ENCODE results near the gene C11orf68. TPM values are rescaled to one million over a fixed set of nuclear protein-coding genes. Genes with fewer than 3 reads are reported as not detected.
"Not testable (repeated sequence)": the region's sequence is repeated elsewhere in the genome, so short reads cannot be mapped to it uniquely, and the experiment has no call there.

C11orf68 gene
- total and polyA plus RNA-seq, 2 donors (not counting 1 experiment from before 2014, with no cell fraction given): 34.9 to 50.6 TPM

DNA sequence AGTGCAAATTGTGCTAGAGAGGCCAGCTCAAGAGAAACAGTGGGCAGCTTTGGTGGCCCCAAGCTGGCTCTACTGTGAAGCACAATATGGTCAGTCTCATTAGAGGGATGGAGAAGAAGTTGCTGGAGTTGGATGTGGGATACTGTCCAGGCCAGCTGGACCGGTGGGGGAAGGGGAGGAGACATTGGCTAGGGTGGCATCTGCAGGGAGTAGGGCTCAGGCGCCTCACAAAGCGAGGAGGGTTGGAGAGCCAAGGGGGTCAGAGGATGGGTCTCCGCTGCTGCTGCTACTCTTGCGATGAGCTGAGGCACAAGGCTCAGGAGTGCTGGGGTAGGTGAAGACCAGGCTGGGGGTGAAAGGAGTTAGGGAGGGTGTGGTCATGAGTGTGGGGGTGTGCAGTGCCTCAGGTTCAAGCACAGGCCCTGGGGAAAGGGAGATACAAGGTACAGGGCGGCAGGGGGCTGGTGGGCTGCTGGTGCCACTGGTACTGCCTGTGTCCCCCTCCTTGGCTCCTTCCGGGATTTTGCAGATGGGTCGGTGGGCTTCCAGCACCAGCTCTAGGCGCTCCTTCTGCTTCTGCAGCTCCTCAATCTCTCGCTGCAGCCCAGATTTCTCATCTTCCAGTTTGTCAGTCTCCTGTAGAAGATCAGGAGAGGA lies 26.1 kb downstream of the C11orf68 start:
- Histone ChIP-seq H3K4me2 (replicated peaks; ENCODE audit: low read depth, low read length, poor library complexity, severe bottlenecking) (peak overlapping the region; percentile 99), H3K27me3 (replicated peaks in 1 of 4; ENCODE audit: control extremely low read depth in 1 of 4, control insufficient read depth in 3 of 4, insufficient read depth in 4 of 4, low read length in 3 of 4) (no peaks in the 10 kb centered on the region), H2AFZ (ENCODE audit: insufficient read depth, low read depth, low read length, poor library complexity, severe bottlenecking) (no peak overlapping the region), H3K36me3 (replicated peaks in 1 of 2; ENCODE audit: control extremely low read depth in 1 of 2, control insufficient read depth in 1 of 2, extremely low read depth in 1 of 2, insufficient read depth in 2 of 2, low read length in 1 of 2) (no peaks in the 10 kb centered on the region), H3K4me3 (ENCODE audit: control extremely low read depth in 1 of 5, extremely low read depth in 1 of 5, insufficient read depth in 1 of 5, low read depth in 2 of 5, low read length in 4 of 5) (peak overlapping the region in 1 of 5 experiments; percentile 49), H3K9ac (ENCODE audit: low read length) (peak overlapping the region; percentile 54), H3K27ac (ENCODE audit: low read length in 2 of 2) (peak overlapping the region in 1 of 2 donors; percentile 85), H3K79me2 (ENCODE audit: control insufficient read depth, insufficient read depth, low read length) (peaks cover 21% of the 10 kb centered on the region), H3K4me1 (ENCODE audit: control insufficient read depth in 2 of 2, insufficient read depth in 2 of 2, low read length in 2 of 2) (peaks cover 47 to 56% of the 10 kb centered on the region in 2 donors), H4K20me1 (ENCODE audit: control insufficient read depth, insufficient read depth, low read length, poor library complexity, severe bottlenecking) (peaks cover 21% of the 10 kb centered on the region), H3K9me3 (ENCODE audit: control extremely low read depth in 1 of 3, control insufficient read depth in 2 of 3, insufficient read depth in 1 of 3, low read length in 2 of 3) (no peaks in the 10 kb centered on the region)
- WGBS (ENCODE audit: insufficient coverage): 68% methylated on average over 9 of the region's 10 CpGs
- intact Hi-C loops (cut with micrococcal nuclease): no loop called here
- no peaks in the 10 kb centered on the region for H3K9me3 Mint-ChIP-seq (ENCODE audit: insufficient read depth)
- peaks cover 51% of the 10 kb centered on the region for H3K4me1 Mint-ChIP-seq
- peak; percentile 28 for DNase-seq
- CTCF ChIA-PET: interaction anchor here (0.8 to 15.5 kb wide), 3 partner anchors 8 to 38 kb away, joined by 4 to 244 read pairs (median 44); partner anchors contain the start of genes CFL1 and MUS81
- POLR2A ChIA-PET: interaction anchor here (0.7 to 6.2 kb wide), 5 partner anchors 25 to 1623 kb away, joined by 3 to 65 read pairs (median 4); partner anchors contain the start of genes C11orf68, CFL1 and MUS81
- no peak for TF ChIP-seq EZH2 (IDR thresholded peaks at IDR 0.05; ENCODE audit: borderline replicate concordance, insufficient read depth, low read depth, low read length, poor library complexity, severe bottlenecking)
- TF ChIP-seq, protein P1, sequence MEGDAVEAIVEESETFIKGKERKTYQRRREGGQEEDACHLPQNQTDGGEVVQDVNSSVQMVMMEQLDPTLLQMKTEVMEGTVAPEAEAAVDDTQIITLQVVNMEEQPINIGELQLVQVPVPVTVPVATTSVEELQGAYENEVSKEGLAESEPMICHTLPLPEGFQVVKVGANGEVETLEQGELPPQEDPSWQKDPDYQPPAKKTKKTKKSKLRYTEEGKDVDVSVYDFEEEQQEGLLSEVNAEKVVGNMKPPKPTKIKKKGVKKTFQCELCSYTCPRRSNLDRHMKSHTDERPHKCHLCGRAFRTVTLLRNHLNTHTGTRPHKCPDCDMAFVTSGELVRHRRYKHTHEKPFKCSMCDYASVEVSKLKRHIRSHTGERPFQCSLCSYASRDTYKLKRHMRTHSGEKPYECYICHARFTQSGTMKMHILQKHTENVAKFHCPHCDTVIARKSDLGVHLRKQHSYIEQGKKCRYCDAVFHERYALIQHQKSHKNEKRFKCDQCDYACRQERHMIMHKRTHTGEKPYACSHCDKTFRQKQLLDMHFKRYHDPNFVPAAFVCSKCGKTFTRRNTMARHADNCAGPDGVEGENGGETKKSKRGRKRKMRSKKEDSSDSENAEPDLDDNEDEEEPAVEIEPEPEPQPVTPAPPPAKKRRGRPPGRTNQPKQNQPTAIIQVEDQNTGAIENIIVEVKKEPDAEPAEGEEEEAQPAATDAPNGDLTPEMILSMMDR (IDR thresholded peaks at IDR 0.05): no peak
- no peak for ATAC-seq (ENCODE audit: low read depth)
- H3K4me3 Mint-ChIP-seq: peak overlapping the region; percentile 98
- no peaks in the 10 kb centered on the region for H3K27me3 Mint-ChIP-seq
- peak overlapping the region; percentile 98 for H3K27ac Mint-ChIP-seq

DNA sequence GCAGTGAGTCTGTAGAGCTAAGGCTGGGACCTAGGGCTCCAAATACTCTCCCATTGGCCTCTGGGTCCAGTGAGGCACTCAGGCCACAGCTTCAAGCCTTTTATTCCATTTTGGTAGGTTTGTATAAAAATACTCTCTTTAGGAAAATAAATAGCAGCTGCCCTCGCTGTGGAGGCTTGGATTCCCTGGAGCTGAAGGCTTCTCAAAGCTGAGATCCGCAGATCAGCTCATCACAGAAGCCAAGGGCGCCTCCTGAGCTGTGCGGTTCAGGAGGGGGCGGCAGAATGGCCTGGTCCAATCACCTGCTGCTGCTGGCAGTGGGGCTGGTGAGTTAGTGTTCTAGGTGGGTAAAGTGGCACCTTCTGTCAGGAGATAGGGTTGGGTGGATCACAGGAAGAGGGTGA lies 26.7 kb downstream of the C11orf68 start:
- H3K27ac Mint-ChIP-seq: peak overlapping the region; percentile 98
- peaks cover 24% of the 10 kb centered on the region for H3K79me2 ChIP-seq (ENCODE audit: control insufficient read depth, insufficient read depth, low read length)

More for the DNA sequence above, 26.7 kb downstream of the C11orf68 start:
- ChIA-PET CTCF (interaction anchor here (0.8 to 15.5 kb wide), 6 partner anchors 8 to 180 kb away, joined by 4 to 244 read pairs (median 36); partner anchors contain the start of genes CFL1, FOSL1, KAT5 and MUS81), POLR2A (interaction anchor here (1.0 to 6.2 kb wide), 4 partner anchors 26 to 110 kb away, joined by 4 to 65 read pairs (median 7); partner anchors contain the start of genes BANF1, C11orf68, CFL1 and MUS81)
- intact Hi-C loops (cut with micrococcal nuclease); ATAC-seq (ENCODE audit: low read depth); H3K27me3 ChIP-seq (replicated peaks in 1 of 4; ENCODE audit: control extremely low read depth in 1 of 4, control insufficient read depth in 3 of 4, insufficient read depth in 4 of 4, low read length in 3 of 4); H3K9me3 Mint-ChIP-seq (ENCODE audit: insufficient read depth); H3K27me3 Mint-ChIP-seq; H3K9me3 ChIP-seq (ENCODE audit: control extremely low read depth in 1 of 3, control insufficient read depth in 2 of 3, insufficient read depth in 1 of 3, low read length in 2 of 3); H2AFZ ChIP-seq (ENCODE audit: insufficient read depth, low read depth, low read length, poor library complexity, severe bottlenecking); H3K36me3 ChIP-seq (replicated peaks in 1 of 2; ENCODE audit: control extremely low read depth in 1 of 2, control insufficient read depth in 1 of 2, extremely low read depth in 1 of 2, insufficient read depth in 2 of 2, low read length in 1 of 2): not testable (repeated sequence)
- Histone ChIP-seq H3K4me2 (replicated peaks; ENCODE audit: low read depth, low read length, poor library complexity, severe bottlenecking) (peak overlapping the region; percentile 99), H3K9ac (ENCODE audit: low read length) (peak overlapping the region; percentile 96), H4K20me1 (ENCODE audit: control insufficient read depth, insufficient read depth, low read length, poor library complexity, severe bottlenecking) (peaks cover 21% of the 10 kb centered on the region), H3K4me3 (ENCODE audit: control extremely low read depth in 1 of 5, extremely low read depth in 1 of 5, insufficient read depth in 1 of 5, low read depth in 2 of 5, low read length in 4 of 5) (peak overlapping the region; percentile 6 to 88 (median 63)), H3K27ac (ENCODE audit: low read length in 2 of 2) (peak overlapping the region; percentile 4 to 85), H3K4me1 (ENCODE audit: control insufficient read depth in 2 of 2, insufficient read depth in 2 of 2, low read length in 2 of 2) (peaks cover 52 to 62% of the 10 kb centered on the region in 2 donors)
- H3K4me1 Mint-ChIP-seq: peaks cover 57% of the 10 kb centered on the region
- peak overlapping the region; percentile 98 for H3K4me3 Mint-ChIP-seq
- peak; percentile 25 for DNase-seq
- 62% methylated on average over 5 of the region's 5 CpGs for WGBS (ENCODE audit: insufficient coverage)
